Measurements from ENCODE around the gene JAG1. TPM values are rescaled to one million over a fixed set of nuclear protein-coding genes. Genes with fewer than 3 reads are reported as not detected.

The JAG1 gene
- total RNA-seq, 1 experiment from 2014 or later, result 45.2 TPM

DNA sequence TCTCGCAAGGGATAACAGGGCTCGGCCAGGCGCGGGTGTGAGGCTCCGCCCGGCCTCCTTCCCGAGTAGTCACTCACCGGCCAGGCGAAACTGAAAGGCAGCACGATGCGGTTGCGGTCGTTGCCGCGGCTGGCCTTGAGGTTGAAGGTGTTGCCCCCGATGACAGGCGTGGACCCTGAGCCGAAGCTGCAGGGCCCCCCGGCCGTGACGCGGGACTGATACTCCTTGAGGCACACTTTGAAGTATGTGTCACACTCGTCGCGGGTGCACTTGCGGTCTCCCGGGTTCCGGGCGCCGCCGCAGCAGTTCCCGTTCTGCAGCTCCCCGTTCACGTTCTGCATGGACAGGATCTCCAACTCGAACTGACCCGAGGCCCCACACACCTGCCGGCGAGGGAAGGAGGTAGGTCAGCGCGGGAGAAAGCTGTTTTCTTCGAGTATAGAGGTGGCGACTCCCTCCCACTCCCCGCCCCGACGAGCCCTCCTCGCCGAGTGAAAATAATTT is 1.1 kb downstream of the JAG1 start:
- CTCF ChIA-PET, result interaction anchor here (0.8 to 2.6 kb wide), 4 partner anchors 19 to 532 kb away, joined by 4 to 14 read pairs (median 6); no protein-coding TSS in a partner anchor

GRCh38 chr20:10671919-10672623 is 1.7 kb downstream of the JAG1 start:
- POLR2A ChIA-PET, result interaction anchor here (0.7 to 1.4 kb wide), 7 partner anchors 22 to 874 kb away, joined by 3 to 7 read pairs (median 4); no protein-coding TSS in a partner anchor
- Mint-ChIP-seq H3K27ac (no peak overlapping the region; the same call in 1 of the 2 replicates), H3K9me3 (no peaks in the 10 kb centered on the region), H3K27me3 (ENCODE audit: low read depth) (no peaks in the 10 kb centered on the region), H3K36me3 (peaks cover 17% of the 10 kb centered on the region), H3K4me1 (peaks cover 59% of the 10 kb centered on the region), H3K4me3 (peak overlapping the region; percentile 87)
- DNase-seq (ENCODE audit: low spot score) (peak; percentile 64), ATAC-seq (peak; percentile 1)
- CTCF ChIA-PET, result interaction anchor here (0.6 to 2.4 kb wide), 23 partner anchors 9 to 954 kb away, joined by 3 to 14 read pairs (median 4); no protein-coding TSS in a partner anchor
- TF ChIP-seq ZNF232 (CRISPR knock-in tag; IDR thresholded peaks at IDR 0.05) (no peak), MAX (CRISPR knock-in tag; IDR thresholded peaks at IDR 0.05) (0 out of 2 replicates have a peak, but pooled peaks have one; percentile 22)
- TF ChIP-seq, protein P1, sequence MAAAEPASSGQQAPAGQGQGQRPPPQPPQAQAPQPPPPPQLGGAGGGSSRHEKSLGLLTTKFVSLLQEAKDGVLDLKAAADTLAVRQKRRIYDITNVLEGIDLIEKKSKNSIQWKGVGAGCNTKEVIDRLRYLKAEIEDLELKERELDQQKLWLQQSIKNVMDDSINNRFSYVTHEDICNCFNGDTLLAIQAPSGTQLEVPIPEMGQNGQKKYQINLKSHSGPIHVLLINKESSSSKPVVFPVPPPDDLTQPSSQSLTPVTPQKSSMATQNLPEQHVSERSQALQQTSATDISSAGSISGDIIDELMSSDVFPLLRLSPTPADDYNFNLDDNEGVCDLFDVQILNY (CRISPR knock-in tag; IDR thresholded peaks at IDR 0.05), result 0 out of 2 replicates have a peak, but pooled peaks have one; percentile 25

More for the DNA sequence above, 1.1 kb downstream of the JAG1 start:
- H3K4me1 Mint-ChIP-seq, result peaks cover 53% of the 10 kb centered on the region
- ATAC-seq (no peak), DNase-seq (ENCODE audit: low spot score) (peak; percentile 51)
- peak overlapping the region; percentile 87 for H3K4me3 Mint-ChIP-seq
- no peaks in the 10 kb centered on the region for H3K9me3 Mint-ChIP-seq
- H3K27me3 Mint-ChIP-seq (ENCODE audit: low read depth), result no peaks in the 10 kb centered on the region
- POLR2A ChIA-PET, result interaction anchor here (0.7 to 1.1 kb wide), 3 partner anchors 32 to 238 kb away, joined by 3 to 4 read pairs (median 3); partner anchors contain the start of genes MKKS and SLX4IP
- peaks cover 13% of the 10 kb centered on the region; the same call in 1 of the 2 replicates for H3K36me3 Mint-ChIP-seq
- TF ChIP-seq GABPB1 (CRISPR knock-in tag; IDR thresholded peaks at IDR 0.05), result peak; percentile 40; the same call in 1 of the 2 replicates
- TF ChIP-seq KAT7 (CRISPR knock-in tag; IDR thresholded peaks at IDR 0.05; ENCODE audit: borderline replicate concordance), result 0 out of 2 replicates have a peak, but pooled peaks have one; percentile 19
- TF ChIP-seq PRDM15 (CRISPR knock-in tag; IDR thresholded peaks at IDR 0.05), result no peak
- no peak for TF ChIP-seq MYBL2 (CRISPR knock-in tag; IDR thresholded peaks at IDR 0.05)
- TF ChIP-seq SP1 (CRISPR knock-in tag; conservative IDR thresholded peaks at IDR 0.05), result no peak
- TF ChIP-seq, protein P2, sequence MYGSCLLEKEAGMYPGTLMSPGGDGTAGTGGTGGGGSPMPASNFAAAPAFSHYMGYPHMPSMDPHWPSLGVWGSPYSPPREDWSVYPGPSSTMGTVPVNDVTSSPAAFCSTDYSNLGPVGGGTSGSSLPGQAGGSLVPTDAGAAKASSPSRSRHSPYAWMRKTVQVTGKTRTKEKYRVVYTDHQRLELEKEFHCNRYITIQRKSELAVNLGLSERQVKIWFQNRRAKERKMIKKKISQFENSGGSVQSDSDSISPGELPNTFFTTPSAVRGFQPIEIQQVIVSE (CRISPR knock-in tag; IDR thresholded peaks at IDR 0.05; ENCODE audit: borderline replicate concordance), result no peak
- TF ChIP-seq, protein P3, sequence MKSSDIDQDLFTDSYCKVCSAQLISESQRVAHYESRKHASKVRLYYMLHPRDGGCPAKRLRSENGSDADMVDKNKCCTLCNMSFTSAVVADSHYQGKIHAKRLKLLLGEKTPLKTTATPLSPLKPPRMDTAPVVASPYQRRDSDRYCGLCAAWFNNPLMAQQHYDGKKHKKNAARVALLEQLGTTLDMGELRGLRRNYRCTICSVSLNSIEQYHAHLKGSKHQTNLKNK (CRISPR knock-in tag; IDR thresholded peaks at IDR 0.05), result no peak
- TF ChIP-seq, protein P4, sequence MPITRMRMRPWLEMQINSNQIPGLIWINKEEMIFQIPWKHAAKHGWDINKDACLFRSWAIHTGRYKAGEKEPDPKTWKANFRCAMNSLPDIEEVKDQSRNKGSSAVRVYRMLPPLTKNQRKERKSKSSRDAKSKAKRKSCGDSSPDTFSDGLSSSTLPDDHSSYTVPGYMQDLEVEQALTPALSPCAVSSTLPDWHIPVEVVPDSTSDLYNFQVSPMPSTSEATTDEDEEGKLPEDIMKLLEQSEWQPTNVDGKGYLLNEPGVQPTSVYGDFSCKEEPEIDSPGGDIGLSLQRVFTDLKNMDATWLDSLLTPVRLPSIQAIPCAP (CRISPR knock-in tag; IDR thresholded peaks at IDR 0.05), result no peak
- TF ChIP-seq, protein P5, sequence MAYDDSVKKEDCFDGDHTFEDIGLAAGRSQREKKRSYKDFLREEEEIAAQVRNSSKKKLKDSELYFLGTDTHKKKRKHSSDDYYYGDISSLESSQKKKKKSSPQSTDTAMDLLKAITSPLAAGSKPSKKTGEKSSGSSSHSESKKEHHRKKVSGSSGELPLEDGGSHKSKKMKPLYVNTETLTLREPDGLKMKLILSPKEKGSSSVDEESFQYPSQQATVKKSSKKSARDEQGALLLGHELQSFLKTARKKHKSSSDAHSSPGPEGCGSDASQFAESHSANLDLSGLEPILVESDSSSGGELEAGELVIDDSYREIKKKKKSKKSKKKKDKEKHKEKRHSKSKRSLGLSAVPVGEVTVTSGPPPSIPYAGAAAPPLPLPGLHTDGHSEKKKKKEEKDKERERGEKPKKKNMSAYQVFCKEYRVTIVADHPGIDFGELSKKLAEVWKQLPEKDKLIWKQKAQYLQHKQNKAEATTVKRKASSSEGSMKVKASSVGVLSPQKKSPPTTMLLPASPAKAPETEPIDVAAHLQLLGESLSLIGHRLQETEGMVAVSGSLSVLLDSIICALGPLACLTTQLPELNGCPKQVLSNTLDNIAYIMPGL (CRISPR knock-in tag; IDR thresholded peaks at IDR 0.05), result no peak
- TF ChIP-seq MAX (CRISPR knock-in tag; IDR thresholded peaks at IDR 0.05), result 0 out of 2 replicates have a peak, but pooled peaks have one; percentile 20
- no peak for TF ChIP-seq GTF2I (CRISPR knock-in tag; conservative IDR thresholded peaks at IDR 0.05)
- H3K27ac Mint-ChIP-seq, result peak overlapping the region; percentile 76; the same call in 1 of the 2 replicates
